MM.1S (cell line): ENCODE results near the gene MRPS9.

Experiments used
- DNase-seq: peaks from one replicate; pipeline ENCODE4 v3.0.0-alpha.2; 2015
- H2AFZ ChIP-seq: fragments of 300-600 bp; sonication (generic); 2 replicates; pipeline ENCODE4 v1.6.0; 2016; ENCODE audit warnings: antibody characterized with exemption, low read length
- H3F3A ChIP-seq: fragments of 300-600 bp; sonication (generic); 2 replicates; pipeline ENCODE4 v1.6.1; 2016; ENCODE audit warnings: mild to moderate bottlenecking, antibody characterized with exemption, low read length, moderate library complexity, mixed read lengths; ENCODE audit not compliant: insufficient read depth
- H3K27ac ChIP-seq: fragments of 300-600 bp; sonication (generic); 2 replicates; pipeline ENCODE4 v1.5.1; 2016; ENCODE audit warnings: mild to moderate bottlenecking, low read length
- H3K27me3 ChIP-seq: fragments of 300-600 bp; sonication (generic); replicated peaks from 2 replicates; pipeline ENCODE4 v1.6.0; 2016; ENCODE audit warnings: low read length; ENCODE audit not compliant: insufficient read depth
- H3K36me3 ChIP-seq: fragments of 300-600 bp; sonication (generic); replicated peaks from 2 replicates; pipeline ENCODE4 v1.6.1; 2016; ENCODE audit warnings: mild to moderate bottlenecking, low read length, mixed read lengths; ENCODE audit not compliant: insufficient read depth
- H3K4me1 ChIP-seq: fragments of 300-600 bp; sonication (generic); 2 replicates; pipeline ENCODE4 v1.6.1; 2016; ENCODE audit warnings: low read length, mixed read lengths
- H3K4me2 ChIP-seq: fragments of 300-600 bp; sonication (generic); 2 replicates; pipeline ENCODE4 v1.6.0; 2016; ENCODE audit warnings: low read depth, low read length
- H3K4me3 ChIP-seq: fragments of 300-600 bp; sonication (generic); 2 replicates; pipeline ENCODE4 v1.5.1; 2016; ENCODE audit warnings: low read length, mixed read lengths
- H3K79me2 ChIP-seq: fragments of 300-600 bp; sonication (generic); 2 replicates; pipeline ENCODE4 v1.6.1; 2016; ENCODE audit warnings: mixed run types, low read length, mixed read lengths
- H3K9ac ChIP-seq: fragments of 300-600 bp; sonication (generic); 2 replicates; pipeline ENCODE4 v1.6.1; 2016; ENCODE audit warnings: low read length, mixed read lengths
- H3K9me2 ChIP-seq: fragments of 300-600 bp; sonication (generic); replicated peaks from 2 replicates; pipeline ENCODE4 v1.6.1; 2016; ENCODE audit warnings: mild to moderate bottlenecking, low read length, mixed read lengths; ENCODE audit not compliant: insufficient read depth
- H3K9me3 ChIP-seq: fragments of 300-600 bp; sonication (generic); replicated peaks from 2 replicates; pipeline ENCODE4 v1.6.1; 2016; ENCODE audit warnings: mild to moderate bottlenecking, low read length, mixed read lengths; ENCODE audit not compliant: insufficient read depth
- H4K20me1 ChIP-seq: fragments of 300-600 bp; sonication (generic); 2 replicates; pipeline ENCODE4 v1.6.1; 2016; ENCODE audit warnings: mild to moderate bottlenecking, low read length, moderate library complexity, mixed read lengths; ENCODE audit not compliant: insufficient read depth
- CTCF ChIP-seq: fragments of 300-600 bp; sonication (generic); IDR thresholded peaks from 2 replicates; pipeline ENCODE4 v1.5.1; 2016; ENCODE audit warnings: antibody characterized with exemption, low read length, mixed read lengths
- EZH2 ChIP-seq: fragments of 300-600 bp; sonication (generic); optimal IDR thresholded peaks from 2 replicates; pipeline ENCODE3; 2017; ENCODE audit warnings: low read depth, mild to moderate bottlenecking, antibody characterized with exemption, low read length, mixed read lengths
- EZH2phosphoT487 ChIP-seq: fragments of 300-600 bp; sonication (generic); IDR thresholded peaks from 2 replicates; pipeline ENCODE4 v1.6.1; 2018; ENCODE audit warnings: antibody characterized with exemption, low read length

Gene MRPS9

GRCh38 chr2:105032476-105032875 lies 5.4 kb upstream of the MRPS9 start:
- no peaks in the 10 kb centered on the region for H3F3A ChIP-seq
- TF ChIP-seq EZH2phosphoT487, result no peak
- no peak for TF ChIP-seq EZH2
- TF ChIP-seq CTCF, result no peak

GRCh38 chr2:105034170-105034569 lies 3.7 kb upstream of the MRPS9 start:
- no peak overlapping the region for H3K4me3 ChIP-seq
- H3K9me2 ChIP-seq, result no peaks in the 10 kb centered on the region
- no peak overlapping the region for H2AFZ ChIP-seq
- H3K9me3 ChIP-seq, result no peaks in the 10 kb centered on the region
- no peak overlapping the region for H3K4me2 ChIP-seq
- TF ChIP-seq CTCF (no peak), EZH2 (no peak), EZH2phosphoT487 (no peak)
- no peaks in the 10 kb centered on the region for H4K20me1 ChIP-seq
- peaks cover 12% of the 10 kb centered on the region for H3K79me2 ChIP-seq
- H3K9ac ChIP-seq, result no peak overlapping the region
- H3K4me1 ChIP-seq, result 0 out of 2 replicates have a peak, but pooled peaks cover under 1% of the 10 kb centered on the region
- no peak for DNase-seq
- no peak overlapping the region for H3K27ac ChIP-seq
- no peaks in the 10 kb centered on the region for H3K36me3 ChIP-seq
- no peaks in the 10 kb centered on the region for H3K27me3 ChIP-seq
- H3F3A ChIP-seq, result no peaks in the 10 kb centered on the region

More at GRCh38 chr2:105032476-105032875, 5.4 kb upstream of the MRPS9 start:
- Histone ChIP-seq H3K27ac (no peak overlapping the region), H3K27me3 (no peaks in the 10 kb centered on the region), H3K4me1 (no peaks in the 10 kb centered on the region), H4K20me1 (no peaks in the 10 kb centered on the region), H2AFZ (no peak overlapping the region), H3K36me3 (no peaks in the 10 kb centered on the region), H3K79me2 (no peaks in the 10 kb centered on the region), H3K9me3 (no peaks in the 10 kb centered on the region), H3K9ac (no peak overlapping the region), H3K4me3 (no peak overlapping the region), H3K4me2 (no peak overlapping the region), H3K9me2 (no peaks in the 10 kb centered on the region)
- DNase-seq, result no peak

GRCh38 chr2:105038383-105039061 lies 653 bp downstream of the MRPS9 start:
- Histone ChIP-seq H3K36me3 (no peaks in the 10 kb centered on the region), H3K9me3 (no peaks in the 10 kb centered on the region), H3K9ac (peak overlapping the region; percentile 83), H4K20me1 (no peaks in the 10 kb centered on the region), H3K4me3 (peak overlapping the region; percentile 92), H3K9me2 (no peaks in the 10 kb centered on the region), H3K27me3 (no peaks in the 10 kb centered on the region), H3K4me1 (0 out of 2 replicates have a peak, but pooled peaks cover 5% of the 10 kb centered on the region), H3K4me2 (peak overlapping the region; percentile 84), H3F3A (no peaks in the 10 kb centered on the region), H3K79me2 (peaks cover 42% of the 10 kb centered on the region), H3K27ac (peak overlapping the region; percentile 8; the same call in 1 of the 2 replicates), H2AFZ (peak overlapping the region; percentile 96)
- TF ChIP-seq CTCF (no peak), EZH2phosphoT487 (no peak), EZH2 (no peak)
- peak; percentile 26 for DNase-seq
